Fibroblast of lung (primary cell): ENCODE results near the gene BRD1. TPM values are rescaled to one million over a fixed set of nuclear protein-coding genes. Genes with fewer than 3 reads are reported as not detected.
"Not testable (repeated sequence)": the region's sequence is repeated elsewhere in the genome, so short reads cannot be mapped to it uniquely, and the experiment has no call there.

Source experiments
- DNase-seq, 2 donors: peaks; one replicate each; pipeline versions ENCODE4 v3.0.0 to v3.0.0-alpha.2; 2010; ENCODE audit warnings: low read depth in 2 of 2
- H2AFZ ChIP-seq: 2 replicates; pipeline ENCODE4 v1.5.1; 2012; ENCODE audit warnings: low read length, control low read depth, inconsistent platforms
- H3K27ac ChIP-seq: 2 replicates; pipeline ENCODE4 v1.5.1; 2011; ENCODE audit warnings: low read length, control low read depth; ENCODE audit not compliant: insufficient read depth
- H3K27me3 ChIP-seq: 2 replicates; pipeline ENCODE4 v1.5.1; 2011; ENCODE audit warnings: mild to moderate bottlenecking, low read length; ENCODE audit not compliant: control insufficient read depth, insufficient read depth
- H3K36me3 ChIP-seq: 2 replicates; pipeline ENCODE4 v1.5.1; 2011; ENCODE audit warnings: low read length; ENCODE audit not compliant: control insufficient read depth, insufficient read depth
- H3K4me1 ChIP-seq: 2 replicates; pipeline ENCODE4 v1.5.1; 2011; ENCODE audit warnings: low read length; ENCODE audit not compliant: control insufficient read depth, insufficient read depth; ENCODE audit errors: extremely low read depth
- H3K4me2 ChIP-seq: 2 replicates; pipeline ENCODE4 v1.5.1; 2011; ENCODE audit warnings: low read length, control low read depth; ENCODE audit not compliant: insufficient read depth; ENCODE audit errors: extremely low read depth
- H3K4me3 ChIP-seq, 4 experiments: fragments of 200-600 bp in 1 of 4; sonication (generic) in 1 of 4; replicated peaks in 1 of 4; 2 replicates each; pipeline ENCODE4 v1.5.1; 2011 to 2016; ENCODE audit warnings: low read length in 4 of 4, low read depth in 3 of 4, mild to moderate bottlenecking in 3 of 4, control low read depth in 2 of 4, inconsistent platforms in 1 of 4, mixed read lengths in 1 of 4; ENCODE audit not compliant: insufficient read depth in 1 of 4; ENCODE audit errors: control extremely low read depth in 1 of 4
- H3K79me2 ChIP-seq: 2 replicates; pipeline ENCODE4 v1.5.1; 2012; ENCODE audit warnings: mild to moderate bottlenecking, low read length, inconsistent platforms; ENCODE audit not compliant: control insufficient read depth, insufficient read depth
- H3K9ac ChIP-seq: 2 replicates; pipeline ENCODE4 v1.5.1; 2011; ENCODE audit warnings: mild to moderate bottlenecking, low read length, control low read depth; ENCODE audit not compliant: insufficient read depth
- H3K9me3 ChIP-seq: 2 replicates; pipeline ENCODE4 v1.5.1; 2012; ENCODE audit warnings: low read depth, low read length; ENCODE audit not compliant: control insufficient read depth, insufficient read depth
- H4K20me1 ChIP-seq: 2 replicates; pipeline ENCODE4 v1.5.1; 2011; ENCODE audit warnings: low read length; ENCODE audit not compliant: control insufficient read depth, insufficient read depth; ENCODE audit errors: extremely low read depth
- EZH2 ChIP-seq: IDR thresholded peaks from 2 replicates; pipeline ENCODE4 v1.5.1; 2012; ENCODE audit warnings: low read length, control low read depth, mild to moderate bottlenecking; ENCODE audit errors: missing control alignments
- polyA plus RNA-seq, 2 donors: library from polyadenylated mRNA; depleted of rRNA in 1 of 2; stranded (reverse) in 1 of 2; unstranded in 1 of 2; fragments of >200 nt; gene quantifications; 2 replicates each; pipeline ENCODE4 v1.2.1, GENCODE V29; 2011 to 2012; ENCODE audit warnings: missing spikeins in 1 of 2
- total RNA-seq: library from RNA; depleted of rRNA; stranded (reverse); fragments of >200 nt; gene quantifications from 2 replicates; pipeline ENCODE4 v1.2.1, GENCODE V29; 2014
- TF ChIP-seq, protein P1 (sequence below), 2 donors: IDR thresholded peaks in 1 of 2; conservative IDR thresholded peaks in 1 of 2; 1 replicate in 1 of 2; 2 replicates in 1 of 2; pipeline ENCODE4 v1.5.1; 2011 to 2012; ENCODE audit warnings: low read length in 2 of 2, control low read depth in 1 of 2, inconsistent platforms in 1 of 2, low read depth in 1 of 2, mild to moderate bottlenecking in 1 of 2

BRD1 gene
- total and polyA plus RNA-seq, 2 donors (not counting 1 experiment from before 2014, with no cell fraction given), result 4.3 to 26.6 TPM

DNA sequence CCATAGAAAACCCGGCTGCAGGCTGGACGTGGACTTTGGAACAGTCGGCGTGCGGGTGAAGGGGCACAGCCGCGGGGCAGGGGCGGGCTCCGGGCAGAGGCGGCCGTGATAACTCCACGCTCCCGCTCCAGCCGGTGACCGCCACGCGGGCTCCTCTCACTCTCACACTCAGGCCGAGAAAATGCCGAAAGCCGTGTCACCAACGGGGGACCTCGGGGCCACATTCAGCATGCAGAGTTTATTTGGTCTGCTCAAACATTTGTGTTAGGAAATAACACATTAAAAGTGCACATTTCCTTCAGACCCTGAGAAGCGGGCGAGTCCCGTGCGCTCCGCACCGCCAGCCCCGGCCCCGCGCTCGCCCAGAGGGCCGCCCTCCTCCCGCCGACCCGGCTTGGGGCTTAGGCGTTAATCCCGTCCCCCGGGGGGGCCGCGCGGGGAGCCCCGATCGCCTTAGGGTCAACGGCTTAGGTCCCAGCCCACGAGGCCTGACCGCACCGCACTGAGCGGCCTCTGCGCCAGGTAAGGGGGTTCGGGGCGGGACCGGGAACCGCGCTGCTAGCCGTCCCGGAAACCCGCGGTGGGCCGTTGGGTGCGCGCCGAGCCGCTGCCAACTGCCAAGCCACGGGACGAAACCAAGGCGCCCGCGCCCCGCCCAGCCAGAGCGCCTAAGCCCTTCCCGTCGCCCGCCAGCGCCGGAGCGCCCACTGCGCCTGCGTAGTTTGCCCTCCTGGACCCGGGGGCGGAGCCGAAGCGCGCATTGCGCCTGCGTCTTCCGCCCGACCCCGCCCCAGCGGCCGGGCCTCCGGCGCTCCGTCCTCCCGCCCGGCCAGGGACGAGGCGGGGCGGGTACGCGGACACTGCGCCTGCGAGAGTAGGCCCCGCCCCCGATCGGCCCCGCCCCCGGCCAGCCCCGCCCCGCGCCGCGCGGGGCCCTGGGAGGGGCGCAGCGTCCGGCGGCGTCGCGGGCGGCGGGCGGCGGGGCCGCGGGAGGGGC, 25.5 kb upstream of the BRD1 start, which contains the start of gene ZBED4:
ZBED4 (plus strand) TSS at position 947 of the 997 bp plus-strand sequence. CDS start 29,819 bp downstream, outside the sequence.
- TF ChIP-seq EZH2, result no peak
- no peaks in the 10 kb centered on the region for H3K9me3 ChIP-seq
- peak within 1 kb of the TSS; percentile 77 for H3K27ac ChIP-seq
- peak within 1 kb of the TSS; percentile 64 to 81 (median 79) for H3K4me3 ChIP-seq
- peak within 1 kb of the TSS; percentile 83 for H2AFZ ChIP-seq
- H3K36me3 ChIP-seq, result no peaks in the 10 kb centered on the region
- H4K20me1 ChIP-seq, result no peaks in the 10 kb centered on the region
- peak within 1 kb of the TSS; percentile 79 for H3K9ac ChIP-seq
- H3K79me2 ChIP-seq, result peaks cover 39% of the 10 kb centered on the region
- peak within 1 kb of the TSS; percentile 93 for H3K4me2 ChIP-seq
- H3K4me1 ChIP-seq, result peaks cover 5% of the 10 kb centered on the region
- peaks cover 25% of the 10 kb centered on the region for H3K27me3 ChIP-seq
- peak; percentile 89 to 95 for DNase-seq

DNA sequence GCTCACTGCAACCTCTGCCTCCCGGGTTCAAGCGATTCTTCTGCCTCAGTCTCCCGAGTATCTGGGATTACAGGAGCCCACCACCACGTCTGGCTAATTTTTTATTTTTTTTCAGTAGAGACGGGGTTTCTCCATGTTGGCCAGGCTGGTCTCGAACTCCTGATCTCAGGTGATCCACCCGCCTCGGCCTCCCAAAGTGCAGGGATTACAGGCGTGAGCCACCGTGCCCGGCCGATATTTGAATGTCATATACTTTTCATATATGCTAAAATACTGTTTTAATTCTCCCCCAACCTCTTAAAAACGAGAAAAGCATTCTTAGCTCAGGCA, 24.9 kb upstream of the BRD1 start:
- Histone ChIP-seq H3K79me2 (peaks cover 33% of the 10 kb centered on the region), H2AFZ (peak overlapping the region; percentile 83), H3K9ac (peak overlapping the region; percentile 78)

DNA sequence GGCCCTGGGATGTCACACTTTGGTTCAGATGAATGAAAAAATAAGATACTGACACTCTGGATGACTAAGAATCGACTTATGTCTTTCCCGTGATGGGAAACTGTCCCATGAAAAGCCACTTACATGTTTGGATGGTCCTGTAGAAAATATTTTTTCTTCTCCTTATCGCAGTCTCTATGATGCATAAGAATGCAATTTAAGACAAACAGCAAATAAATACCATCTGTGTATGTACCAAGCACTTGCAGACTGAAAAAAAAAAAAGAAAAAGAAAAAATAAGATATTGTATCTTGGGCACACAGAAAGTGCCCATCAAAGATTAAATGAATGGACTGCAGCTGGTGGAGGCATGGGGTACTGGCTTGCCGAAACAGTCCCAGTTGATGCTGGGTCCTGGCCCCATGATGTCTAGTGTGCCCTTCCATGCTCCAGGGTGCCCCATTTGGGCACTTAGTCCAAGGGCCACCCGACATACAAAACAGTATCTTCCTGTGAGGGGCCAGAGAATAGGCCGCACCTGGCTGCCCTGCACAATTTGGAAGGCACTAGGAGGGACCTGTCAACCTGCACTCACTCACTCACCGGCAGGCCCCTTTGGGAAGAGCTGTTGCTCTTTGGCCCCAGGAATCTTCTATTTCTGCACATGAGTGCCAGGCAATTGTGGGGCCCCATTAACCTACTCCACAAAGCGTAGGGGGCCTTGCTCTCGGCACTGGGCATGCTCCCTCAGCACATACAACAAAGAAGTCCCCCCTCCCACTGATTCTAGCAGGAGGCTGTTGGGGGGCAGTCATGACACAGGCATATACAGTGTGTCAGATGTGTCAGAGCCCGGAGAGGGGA, 23.5 kb upstream of the BRD1 start:
- Histone ChIP-seq H3K9me3 (no peaks in the 10 kb centered on the region), H3K4me2 (no peak overlapping the region), H2AFZ (no peak overlapping the region), H3K79me2 (peaks cover 21% of the 10 kb centered on the region), H3K4me3 (no peak overlapping the region), H3K4me1 (peaks cover 5% of the 10 kb centered on the region), H4K20me1 (no peaks in the 10 kb centered on the region), H3K27me3 (peaks cover 38% of the 10 kb centered on the region), H3K27ac (no peak overlapping the region), H3K36me3 (no peaks in the 10 kb centered on the region), H3K9ac (no peak overlapping the region)
- TF ChIP-seq, protein P1, sequence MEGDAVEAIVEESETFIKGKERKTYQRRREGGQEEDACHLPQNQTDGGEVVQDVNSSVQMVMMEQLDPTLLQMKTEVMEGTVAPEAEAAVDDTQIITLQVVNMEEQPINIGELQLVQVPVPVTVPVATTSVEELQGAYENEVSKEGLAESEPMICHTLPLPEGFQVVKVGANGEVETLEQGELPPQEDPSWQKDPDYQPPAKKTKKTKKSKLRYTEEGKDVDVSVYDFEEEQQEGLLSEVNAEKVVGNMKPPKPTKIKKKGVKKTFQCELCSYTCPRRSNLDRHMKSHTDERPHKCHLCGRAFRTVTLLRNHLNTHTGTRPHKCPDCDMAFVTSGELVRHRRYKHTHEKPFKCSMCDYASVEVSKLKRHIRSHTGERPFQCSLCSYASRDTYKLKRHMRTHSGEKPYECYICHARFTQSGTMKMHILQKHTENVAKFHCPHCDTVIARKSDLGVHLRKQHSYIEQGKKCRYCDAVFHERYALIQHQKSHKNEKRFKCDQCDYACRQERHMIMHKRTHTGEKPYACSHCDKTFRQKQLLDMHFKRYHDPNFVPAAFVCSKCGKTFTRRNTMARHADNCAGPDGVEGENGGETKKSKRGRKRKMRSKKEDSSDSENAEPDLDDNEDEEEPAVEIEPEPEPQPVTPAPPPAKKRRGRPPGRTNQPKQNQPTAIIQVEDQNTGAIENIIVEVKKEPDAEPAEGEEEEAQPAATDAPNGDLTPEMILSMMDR (conservative IDR thresholded peaks at IDR 0.05 in 1 of 2, IDR thresholded peaks at IDR 0.05 in 1 of 2; ENCODE audit: low read depth in 1 of 2, low read length in 2 of 2), result no peak
- TF ChIP-seq EZH2, result no peak
- DNase-seq, result no peak

More for the DNA sequence above, 24.9 kb upstream of the BRD1 start:
- H4K20me1 ChIP-seq, DNase-seq, H3K4me1 ChIP-seq, H3K27ac ChIP-seq, H3K36me3 ChIP-seq, H3K9me3 ChIP-seq: not testable (repeated sequence)
- Histone ChIP-seq H3K4me2 (peak overlapping the region; percentile 93), H3K4me3 (peak overlapping the region in 3 of 4 experiments; percentile 34 to 79 (median 79)), H3K27me3 (peaks cover 32% of the 10 kb centered on the region)
